HG03439 (cell line): ENCODE measurements around the gene LRMDA.
"Not testable (repeated sequence)": the region's sequence is repeated elsewhere in the genome, so short reads cannot be mapped to it uniquely, and the experiment has no call there.

Experiments used
- ATAC-seq: cut with Tn5 transposase; IDR thresholded peaks from one replicate; pipeline ENCODE4 v1.9.1; 2021; ENCODE audit warnings: mild to moderate bottlenecking, moderate library complexity; ENCODE audit not compliant: unreplicated experiment

The LRMDA gene

DNA sequence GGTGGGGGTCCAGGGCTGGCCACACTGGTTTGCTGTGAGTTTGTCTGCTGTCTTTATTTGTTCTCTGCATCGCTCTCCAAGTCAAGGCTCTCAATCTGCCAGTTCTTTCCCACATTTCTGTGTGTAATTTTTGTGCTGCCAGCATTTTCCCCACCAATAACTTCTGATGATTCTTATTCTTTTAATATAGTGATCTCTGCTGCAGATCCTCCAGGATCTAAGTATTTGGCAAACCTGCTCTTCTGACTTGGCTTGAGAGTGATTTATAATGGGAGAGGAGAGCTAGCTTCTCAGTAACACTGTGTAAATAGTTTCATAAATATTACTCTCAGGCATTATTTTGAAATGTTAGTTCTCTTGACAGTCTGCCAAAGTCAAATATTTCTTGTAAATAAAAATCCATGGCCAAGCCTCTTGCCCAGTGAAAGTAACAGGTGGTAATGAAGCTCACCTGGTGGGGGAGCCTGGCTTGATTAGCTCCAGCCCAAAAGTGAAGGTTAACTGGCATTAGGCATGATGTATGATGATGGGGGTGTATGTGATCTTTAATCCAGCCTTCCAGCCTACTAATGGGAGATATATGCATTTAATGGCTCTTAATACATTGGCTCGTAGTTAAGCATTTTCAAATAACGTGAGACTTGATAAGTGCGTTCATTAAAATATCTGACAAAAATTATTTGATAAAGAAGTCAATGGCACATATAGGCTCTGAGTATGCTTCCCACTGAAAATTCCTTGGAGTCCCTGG, 1150.3 kb downstream of the LRMDA start:
- ATAC-seq, result no peak

DNA sequence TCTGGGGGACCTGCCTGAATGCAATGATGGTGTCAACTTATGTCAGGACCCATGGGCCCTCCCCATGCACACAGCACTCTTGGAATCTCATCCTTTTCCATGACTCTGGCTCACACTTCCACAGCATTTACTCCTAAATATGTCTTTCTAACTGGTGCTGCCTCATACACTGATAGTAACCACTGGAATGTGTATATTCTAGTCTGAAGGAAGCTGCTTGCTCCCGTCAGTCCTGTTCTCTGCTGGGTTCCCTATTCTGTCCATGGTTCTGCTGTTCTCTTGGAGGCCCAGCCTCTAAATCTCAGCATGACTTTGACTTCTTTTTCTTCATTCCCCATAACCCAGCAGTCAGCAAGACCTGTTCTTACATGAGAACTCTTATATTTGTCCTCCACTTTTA, 1151.1 kb downstream of the LRMDA start:
- ATAC-seq, result no peak

DNA sequence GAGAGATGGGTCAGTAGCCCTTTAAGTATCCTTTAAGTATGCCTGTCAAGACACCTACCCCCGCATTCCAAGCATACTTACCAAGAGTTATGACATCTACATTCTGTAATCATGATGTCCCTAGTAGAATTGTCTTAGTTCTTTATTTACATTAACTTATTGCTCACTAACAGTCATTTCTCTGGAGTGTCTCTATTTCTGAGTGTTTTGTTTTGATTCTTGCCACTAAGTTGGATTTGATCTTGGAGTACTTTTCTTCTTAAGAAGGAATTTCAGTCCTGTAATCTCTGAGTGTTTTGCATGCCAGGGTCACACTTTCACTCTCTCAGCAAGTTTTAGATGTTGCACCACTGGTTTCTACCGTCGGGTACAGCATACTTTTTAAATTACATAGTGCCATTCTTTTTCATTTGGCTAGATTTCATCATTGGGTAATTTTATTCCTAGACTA, 1152.3 kb downstream of the LRMDA start:
- ATAC-seq, result no peak

DNA sequence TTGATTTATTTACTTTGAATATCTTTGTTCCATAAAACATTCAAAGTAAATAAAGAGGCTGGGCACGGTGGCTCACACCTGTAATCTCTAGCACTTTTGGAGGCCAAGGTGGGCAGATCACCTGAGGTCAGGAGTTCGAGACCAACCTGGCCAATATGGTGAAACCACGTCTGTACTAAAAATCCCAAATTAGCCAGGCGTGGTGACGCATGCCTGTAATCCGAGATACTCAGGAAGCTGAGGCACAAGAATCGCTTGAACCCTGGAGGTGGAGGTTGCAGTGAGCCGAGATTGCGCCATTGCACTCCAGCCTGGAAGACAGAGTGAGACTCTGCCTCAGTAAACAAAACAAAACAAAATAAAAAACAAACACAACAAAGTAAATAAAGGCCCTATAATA, 1153.0 kb downstream of the LRMDA start:
- ATAC-seq, result not testable (repeated sequence)
